AG09309 (cell line): ENCODE data around the gene DRC7.

ENCODE experiments used
- DNase-seq: peaks from one replicate; pipeline ENCODE4 v3.0.0-alpha.2; 2010; ENCODE audit warnings: low read depth
- H3K4me3 ChIP-seq: 2 replicates; pipeline ENCODE4 v1.5.1; 2011; ENCODE audit warnings: mild to moderate bottlenecking, low read depth, low read length, moderate library complexity; ENCODE audit not compliant: control insufficient read depth
- CTCF ChIP-seq: IDR thresholded peaks from 2 replicates; pipeline ENCODE4 v1.5.1; 2011; ENCODE audit warnings: mild to moderate bottlenecking, low read depth, low read length, inconsistent platforms; ENCODE audit not compliant: insufficient read depth, control insufficient read depth; ENCODE audit errors: missing control alignments

DRC7 gene

GRCh38 chr16:57695680-57696069 is 1.1 kb downstream of the DRC7 start:
- TF ChIP-seq CTCF: no peak
- DNase-seq: no peak
- no peak overlapping the region for H3K4me3 ChIP-seq

- no peak overlapping the region for H3K4me3 ChIP-seq
- no peak for DNase-seq
- no peak for TF ChIP-seq CTCF
These were observed 1.6 kb downstream of the DRC7 start for GRCh38 chr16:57696240-57696639.

GRCh38 chr16:57697896-57698537 is 3.4 kb downstream of the DRC7 start:
- no peak for TF ChIP-seq CTCF
- H3K4me3 ChIP-seq: no peak overlapping the region
- no peak for DNase-seq

GRCh38 chr16:57698812-57699405 is 4.3 kb downstream of the DRC7 start:
- H3K4me3 ChIP-seq: no peak overlapping the region
- TF ChIP-seq CTCF: no peak
- DNase-seq: no peak

- no peak for TF ChIP-seq CTCF
- DNase-seq: no peak
These were observed 4.9 kb downstream of the DRC7 start for GRCh38 chr16:57699481-57699880.

GRCh38 chr16:57699899-57700298 is 5.3 kb downstream of the DRC7 start:
- no peak overlapping the region for H3K4me3 ChIP-seq
- TF ChIP-seq CTCF: no peak
- DNase-seq: no peak

More at GRCh38 chr16:57699481-57699880, 4.9 kb downstream of the DRC7 start:
- H3K4me3 ChIP-seq: no peak overlapping the region
